Measurements from ENCODE around the gene CARD19.

- TF ChIP-seq CTCF (conservative IDR thresholded peaks at IDR 0.05): peak; percentile 100
- TF ChIP-seq ZFX (IDR thresholded peaks at IDR 0.05): no peak
These were observed 63.8 kb downstream of the CARD19 start for GRCh38 chr9:93159601-93160471.

Data from C4-2B (cell line).